ENCODE results near the gene C11orf68.

DNA sequence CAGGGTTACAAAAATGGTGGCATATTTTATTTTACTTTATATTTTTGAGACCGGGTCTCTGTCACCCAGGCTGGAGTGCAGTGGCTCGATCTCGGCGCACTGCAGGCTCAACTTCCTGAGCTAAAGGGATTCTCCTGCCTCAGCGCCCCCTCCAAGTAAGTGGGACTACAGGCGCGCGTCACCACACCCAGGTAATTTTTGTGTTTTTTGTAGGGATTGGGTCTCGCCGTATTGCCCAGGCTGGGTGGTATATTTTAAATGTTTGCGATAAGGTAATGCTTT, 18.0 kb downstream of the C11orf68 start:
- TF ChIP-seq, protein P1, sequence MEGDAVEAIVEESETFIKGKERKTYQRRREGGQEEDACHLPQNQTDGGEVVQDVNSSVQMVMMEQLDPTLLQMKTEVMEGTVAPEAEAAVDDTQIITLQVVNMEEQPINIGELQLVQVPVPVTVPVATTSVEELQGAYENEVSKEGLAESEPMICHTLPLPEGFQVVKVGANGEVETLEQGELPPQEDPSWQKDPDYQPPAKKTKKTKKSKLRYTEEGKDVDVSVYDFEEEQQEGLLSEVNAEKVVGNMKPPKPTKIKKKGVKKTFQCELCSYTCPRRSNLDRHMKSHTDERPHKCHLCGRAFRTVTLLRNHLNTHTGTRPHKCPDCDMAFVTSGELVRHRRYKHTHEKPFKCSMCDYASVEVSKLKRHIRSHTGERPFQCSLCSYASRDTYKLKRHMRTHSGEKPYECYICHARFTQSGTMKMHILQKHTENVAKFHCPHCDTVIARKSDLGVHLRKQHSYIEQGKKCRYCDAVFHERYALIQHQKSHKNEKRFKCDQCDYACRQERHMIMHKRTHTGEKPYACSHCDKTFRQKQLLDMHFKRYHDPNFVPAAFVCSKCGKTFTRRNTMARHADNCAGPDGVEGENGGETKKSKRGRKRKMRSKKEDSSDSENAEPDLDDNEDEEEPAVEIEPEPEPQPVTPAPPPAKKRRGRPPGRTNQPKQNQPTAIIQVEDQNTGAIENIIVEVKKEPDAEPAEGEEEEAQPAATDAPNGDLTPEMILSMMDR (IDR thresholded peaks at IDR 0.05) = no peak
- TF ChIP-seq POLR2A (IDR thresholded peaks at IDR 0.05) = no peak
